Activated T-helper 2 cell treated with anti-CD3 and anti-CD28 coated beads, Interferon-gamma antibody, Interleukin-2, Interleukin-4, amounts not matched to agents 10 μg/mL and 5 μg/mL and 100 μg/mL, durations not matched to agents 14 hours and 24 hours and 36 hours (primary cell): ENCODE measurements around the gene CDC42SE2. TPM values are rescaled to one million over a fixed set of nuclear protein-coding genes. Genes with fewer than 3 reads are reported as not detected.
"Not testable (repeated sequence)": the region's sequence is repeated elsewhere in the genome, so short reads cannot be mapped to it uniquely, and the experiment has no call there.

ENCODE experiments used
- DNase-seq: peaks from one replicate; pipeline ENCODE4 v3.0.0; 2021; ENCODE audit warnings: low spot score
- H3K27ac Mint-ChIP-seq: one replicate; pipeline ENCODE4 v1.8.0; 2021; ENCODE audit warnings: mixed read lengths
- H3K27me3 Mint-ChIP-seq: one replicate; pipeline ENCODE4 v1.8.0; 2021; ENCODE audit warnings: low read depth, mixed read lengths
- H3K36me3 Mint-ChIP-seq: one replicate; pipeline ENCODE4 v1.8.0; 2021; ENCODE audit warnings: low read depth, mixed read lengths
- H3K4me1 Mint-ChIP-seq: one replicate; pipeline ENCODE4 v1.8.0; 2021; ENCODE audit warnings: low read depth, mixed read lengths
- H3K4me3 Mint-ChIP-seq: one replicate; pipeline ENCODE4 v1.8.0; 2021; ENCODE audit warnings: low read depth, mild to moderate bottlenecking, moderate library complexity, mixed read lengths
- H3K9me3 Mint-ChIP-seq: one replicate; pipeline ENCODE4 v1.8.0; 2021; ENCODE audit warnings: mixed read lengths
- intact Hi-C: fragments of 100-400 bp; cut with micrococcal nuclease; formaldehyde crosslinking; loops from one replicate; pipeline ENCODE4 v1.15.1; 2023
- total RNA-seq: library from RNA; stranded (reverse); gene quantifications from 2 replicates; pipeline ENCODE4 v1.2.3, GENCODE V29; 2022

Gene CDC42SE2
- total RNA-seq, 1 donor from 2014 or later, result 89.5 TPM

GRCh38 chr5:131285703-131286399 lies 22.0 kb downstream of the CDC42SE2 start:
- H3K9me3 Mint-ChIP-seq, result no peaks in the 10 kb centered on the region
- no peaks in the 10 kb centered on the region for H3K27me3 Mint-ChIP-seq
- H3K4me3 Mint-ChIP-seq, result no peak overlapping the region
- H3K4me1 Mint-ChIP-seq, result peaks cover 67% of the 10 kb centered on the region
- peaks cover 59% of the 10 kb centered on the region for H3K36me3 Mint-ChIP-seq
- intact Hi-C loops, result loop anchor here (1.0 to 10.0 kb wide), 2 partner anchors 42 to 739 kb away; no protein-coding TSS in a partner anchor
- H3K27ac Mint-ChIP-seq, result peak overlapping the region; percentile 73
- DNase-seq, result no peak

GRCh38 chr5:131286400-131286715 lies 22.5 kb downstream of the CDC42SE2 start:
- Mint-ChIP-seq H3K36me3 (peaks cover 58% of the 10 kb centered on the region), H3K9me3 (no peaks in the 10 kb centered on the region), H3K27me3 (no peaks in the 10 kb centered on the region), H3K27ac (peak overlapping the region; percentile 42), H3K4me3 (no peak overlapping the region), H3K4me1 (peaks cover 63% of the 10 kb centered on the region)
- intact Hi-C loops, result loop anchor here (10.0 kb wide), 1 partner anchor 738 kb away; no protein-coding TSS in a partner anchor
- DNase-seq, result no peak

- no peaks in the 10 kb centered on the region for H3K9me3 Mint-ChIP-seq
- peaks cover 50% of the 10 kb centered on the region for H3K4me1 Mint-ChIP-seq
- no peak for DNase-seq
- H3K36me3 Mint-ChIP-seq, result peaks cover 52% of the 10 kb centered on the region
- peak overlapping the region; percentile 84 for H3K27ac Mint-ChIP-seq
- intact Hi-C loops, result loop anchor here (2.0 to 10.0 kb wide), 2 partner anchors 94 to 736 kb away; no protein-coding TSS in a partner anchor
- H3K27me3 Mint-ChIP-seq, result no peaks in the 10 kb centered on the region
- H3K4me3 Mint-ChIP-seq, result peak overlapping the region; percentile 64
Observed at GRCh38 chr5:131288328-131288727, 24.5 kb downstream of the CDC42SE2 start.

- Mint-ChIP-seq H3K36me3 (peaks cover 62% of the 10 kb centered on the region), H3K27me3 (no peaks in the 10 kb centered on the region), H3K4me3 (peak overlapping the region; percentile 68), H3K9me3 (no peaks in the 10 kb centered on the region), H3K4me1 (peaks cover 48% of the 10 kb centered on the region), H3K27ac (peak overlapping the region; percentile 84)
- DNase-seq, result no peak
- intact Hi-C loops, result loop anchor here (1.0 to 10.0 kb wide), 4 partner anchors 8 to 735 kb away; no protein-coding TSS in a partner anchor
Observed at GRCh38 chr5:131289738-131290137, 25.9 kb downstream of the CDC42SE2 start.

GRCh38 chr5:131296213-131296672 lies 32.4 kb downstream of the CDC42SE2 start:
- H3K27ac Mint-ChIP-seq, result peak overlapping the region; percentile 71
- H3K4me1 Mint-ChIP-seq, result peaks cover 40% of the 10 kb centered on the region
- no peak overlapping the region for H3K4me3 Mint-ChIP-seq
- intact Hi-C loops, result loop anchor here (5.0 kb wide), 1 partner anchor 46 kb away; no protein-coding TSS in a partner anchor
- no peaks in the 10 kb centered on the region for H3K27me3 Mint-ChIP-seq
- H3K9me3 Mint-ChIP-seq, result no peaks in the 10 kb centered on the region
- peaks cover 65% of the 10 kb centered on the region for H3K36me3 Mint-ChIP-seq
- DNase-seq, result no peak

GRCh38 chr5:131297886-131298285 lies 34.0 kb downstream of the CDC42SE2 start:
- H3K27me3 Mint-ChIP-seq, result no peaks in the 10 kb centered on the region
- intact Hi-C loops, result loop anchor here (5.0 kb wide), 1 partner anchor 44 kb away; no protein-coding TSS in a partner anchor
- H3K27ac Mint-ChIP-seq, result no peak overlapping the region
- no peak for DNase-seq
- no peak overlapping the region for H3K4me3 Mint-ChIP-seq
- peaks cover 40% of the 10 kb centered on the region for H3K4me1 Mint-ChIP-seq
- peaks cover 65% of the 10 kb centered on the region for H3K36me3 Mint-ChIP-seq
- no peaks in the 10 kb centered on the region for H3K9me3 Mint-ChIP-seq

GRCh38 chr5:131299465-131299864 lies 35.6 kb downstream of the CDC42SE2 start:
- Mint-ChIP-seq H3K9me3 (no peaks in the 10 kb centered on the region), H3K4me1 (peaks cover 40% of the 10 kb centered on the region), H3K36me3 (peaks cover 59% of the 10 kb centered on the region), H3K4me3 (no peak overlapping the region), H3K27ac (peak overlapping the region; percentile 44), H3K27me3 (no peaks in the 10 kb centered on the region)
- DNase-seq, result no peak
- intact Hi-C loops, result loop anchor here (5.0 kb wide), 1 partner anchor 43 kb away; no protein-coding TSS in a partner anchor

GRCh38 chr5:131302506-131302905 lies 38.7 kb downstream of the CDC42SE2 start:
- Mint-ChIP-seq H3K27ac (peak overlapping the region; percentile 2), H3K36me3 (peaks cover 61% of the 10 kb centered on the region), H3K4me3 (no peak overlapping the region), H3K27me3 (no peaks in the 10 kb centered on the region), H3K4me1 (peaks cover 44% of the 10 kb centered on the region), H3K9me3 (peaks cover 16% of the 10 kb centered on the region)
- intact Hi-C loops, result no loop called here
- DNase-seq, result no peak

GRCh38 chr5:131303537-131303936 lies 39.7 kb downstream of the CDC42SE2 start:
- Mint-ChIP-seq H3K27me3 (no peaks in the 10 kb centered on the region), H3K4me3 (no peak overlapping the region), H3K27ac (no peak overlapping the region), H3K36me3 (peaks cover 61% of the 10 kb centered on the region), H3K4me1 (peaks cover 47% of the 10 kb centered on the region), H3K9me3 (peaks cover 20% of the 10 kb centered on the region)
- intact Hi-C loops, result no loop called here
- DNase-seq, result no peak

- no peak for DNase-seq
- intact Hi-C loops, result no loop called here
- peaks cover 52% of the 10 kb centered on the region for H3K36me3 Mint-ChIP-seq
- H3K27ac Mint-ChIP-seq, result peak overlapping the region; percentile 48
- no peak overlapping the region for H3K4me3 Mint-ChIP-seq
- peaks cover 41% of the 10 kb centered on the region for H3K4me1 Mint-ChIP-seq
- peaks cover 20% of the 10 kb centered on the region for H3K9me3 Mint-ChIP-seq
- H3K27me3 Mint-ChIP-seq, result no peaks in the 10 kb centered on the region
Observed at GRCh38 chr5:131304414-131304813, 40.6 kb downstream of the CDC42SE2 start.

- no peak overlapping the region for H3K4me3 Mint-ChIP-seq
- peaks cover 39% of the 10 kb centered on the region for H3K4me1 Mint-ChIP-seq
Observed at GRCh38 chr5:131305138-131305689, 41.4 kb downstream of the CDC42SE2 start.

GRCh38 chr5:131305906-131306305 lies 42.1 kb downstream of the CDC42SE2 start:
- no peak overlapping the region for H3K27ac Mint-ChIP-seq
- peaks cover 38% of the 10 kb centered on the region for H3K4me1 Mint-ChIP-seq
- intact Hi-C loops, result no loop called here
- no peak overlapping the region for H3K4me3 Mint-ChIP-seq
- H3K9me3 Mint-ChIP-seq, result peaks cover 20% of the 10 kb centered on the region
- H3K27me3 Mint-ChIP-seq, result no peaks in the 10 kb centered on the region
- peaks cover 45% of the 10 kb centered on the region for H3K36me3 Mint-ChIP-seq
- no peak for DNase-seq

More at GRCh38 chr5:131305138-131305689, 41.4 kb downstream of the CDC42SE2 start:
- intact Hi-C loops, result no loop called here
- DNase-seq, result no peak
- Mint-ChIP-seq H3K9me3 (peaks cover 20% of the 10 kb centered on the region), H3K27me3 (no peaks in the 10 kb centered on the region), H3K36me3 (peaks cover 48% of the 10 kb centered on the region), H3K27ac (peak overlapping the region; percentile 21)

- DNase-seq, result peak; percentile 23
- H3K9me3 Mint-ChIP-seq, H3K4me3 Mint-ChIP-seq, H3K27me3 Mint-ChIP-seq, intact Hi-C loops: not testable (repeated sequence)
- Mint-ChIP-seq H3K4me1 (peaks cover 52% of the 10 kb centered on the region), H3K36me3 (peaks cover 31% of the 10 kb centered on the region), H3K27ac (peak overlapping the region; percentile 58)
Observed at GRCh38 chr5:131312235-131312772, 48.5 kb downstream of the CDC42SE2 start.
